ENCODE measurements around the gene SLC26A9.

DNA sequence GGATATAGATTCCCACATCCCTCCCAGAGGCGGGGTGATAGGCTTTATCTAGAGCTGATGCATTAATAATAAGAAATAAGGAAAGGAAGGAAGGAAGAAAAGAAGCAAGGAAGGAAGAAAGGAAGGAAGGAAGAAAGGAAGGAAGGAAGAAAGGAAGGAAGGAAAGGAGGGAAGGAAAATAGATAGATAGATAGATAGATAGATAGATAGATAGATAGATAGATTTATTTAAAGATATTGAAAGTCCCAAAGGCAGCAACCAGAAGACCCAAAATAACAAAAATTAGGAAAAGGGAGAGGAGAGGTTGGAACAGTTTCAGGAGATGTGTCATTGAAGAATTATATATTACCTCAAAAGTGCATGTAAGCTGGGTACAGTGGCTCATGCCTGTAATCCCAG, 12.2 kb upstream of the SLC26A9 start:
- TF ChIP-seq, protein P1, sequence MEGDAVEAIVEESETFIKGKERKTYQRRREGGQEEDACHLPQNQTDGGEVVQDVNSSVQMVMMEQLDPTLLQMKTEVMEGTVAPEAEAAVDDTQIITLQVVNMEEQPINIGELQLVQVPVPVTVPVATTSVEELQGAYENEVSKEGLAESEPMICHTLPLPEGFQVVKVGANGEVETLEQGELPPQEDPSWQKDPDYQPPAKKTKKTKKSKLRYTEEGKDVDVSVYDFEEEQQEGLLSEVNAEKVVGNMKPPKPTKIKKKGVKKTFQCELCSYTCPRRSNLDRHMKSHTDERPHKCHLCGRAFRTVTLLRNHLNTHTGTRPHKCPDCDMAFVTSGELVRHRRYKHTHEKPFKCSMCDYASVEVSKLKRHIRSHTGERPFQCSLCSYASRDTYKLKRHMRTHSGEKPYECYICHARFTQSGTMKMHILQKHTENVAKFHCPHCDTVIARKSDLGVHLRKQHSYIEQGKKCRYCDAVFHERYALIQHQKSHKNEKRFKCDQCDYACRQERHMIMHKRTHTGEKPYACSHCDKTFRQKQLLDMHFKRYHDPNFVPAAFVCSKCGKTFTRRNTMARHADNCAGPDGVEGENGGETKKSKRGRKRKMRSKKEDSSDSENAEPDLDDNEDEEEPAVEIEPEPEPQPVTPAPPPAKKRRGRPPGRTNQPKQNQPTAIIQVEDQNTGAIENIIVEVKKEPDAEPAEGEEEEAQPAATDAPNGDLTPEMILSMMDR (IDR thresholded peaks at IDR 0.05) = no peak
- TF ChIP-seq EZH2 (IDR thresholded peaks at IDR 0.05) = no peak
- TF ChIP-seq EZH2phosphoT487 (IDR thresholded peaks at IDR 0.05) = no peak
